Activated naive CD8-positive, alpha-beta T cell treated with anti-CD3 and anti-CD28 coated beads, Interleukin-2, amount 50 U/mL, for 24 hours (primary cell): ENCODE data around the gene RELL1.

Source experiments
- ATAC-seq: fragments of 150-1000 bp; cut with Tn5 transposase; one replicate; pipeline ENCODE4 v1.10.0; 2021
- DNase-seq: peaks from one replicate; pipeline ENCODE4 v3.0.0; 2021
- H3K27ac Mint-ChIP-seq: one replicate; pipeline ENCODE4 v1.8.0; 2021; ENCODE audit warnings: mild to moderate bottlenecking, mixed read lengths
- H3K27me3 Mint-ChIP-seq: one replicate; pipeline ENCODE4 v1.8.0; 2021; ENCODE audit warnings: mixed read lengths
- H3K36me3 Mint-ChIP-seq: one replicate; pipeline ENCODE4 v1.8.0; 2021; ENCODE audit warnings: low read depth, mixed read lengths
- H3K4me1 Mint-ChIP-seq: one replicate; pipeline ENCODE4 v1.8.0; 2021; ENCODE audit warnings: mixed read lengths
- H3K4me3 Mint-ChIP-seq: one replicate; pipeline ENCODE4 v1.8.0; 2021; ENCODE audit warnings: mild to moderate bottlenecking, moderate library complexity, mixed read lengths
- H3K9me3 Mint-ChIP-seq: one replicate; pipeline ENCODE4 v1.8.0; 2021; ENCODE audit warnings: mixed read lengths

RELL1 gene

DNA sequence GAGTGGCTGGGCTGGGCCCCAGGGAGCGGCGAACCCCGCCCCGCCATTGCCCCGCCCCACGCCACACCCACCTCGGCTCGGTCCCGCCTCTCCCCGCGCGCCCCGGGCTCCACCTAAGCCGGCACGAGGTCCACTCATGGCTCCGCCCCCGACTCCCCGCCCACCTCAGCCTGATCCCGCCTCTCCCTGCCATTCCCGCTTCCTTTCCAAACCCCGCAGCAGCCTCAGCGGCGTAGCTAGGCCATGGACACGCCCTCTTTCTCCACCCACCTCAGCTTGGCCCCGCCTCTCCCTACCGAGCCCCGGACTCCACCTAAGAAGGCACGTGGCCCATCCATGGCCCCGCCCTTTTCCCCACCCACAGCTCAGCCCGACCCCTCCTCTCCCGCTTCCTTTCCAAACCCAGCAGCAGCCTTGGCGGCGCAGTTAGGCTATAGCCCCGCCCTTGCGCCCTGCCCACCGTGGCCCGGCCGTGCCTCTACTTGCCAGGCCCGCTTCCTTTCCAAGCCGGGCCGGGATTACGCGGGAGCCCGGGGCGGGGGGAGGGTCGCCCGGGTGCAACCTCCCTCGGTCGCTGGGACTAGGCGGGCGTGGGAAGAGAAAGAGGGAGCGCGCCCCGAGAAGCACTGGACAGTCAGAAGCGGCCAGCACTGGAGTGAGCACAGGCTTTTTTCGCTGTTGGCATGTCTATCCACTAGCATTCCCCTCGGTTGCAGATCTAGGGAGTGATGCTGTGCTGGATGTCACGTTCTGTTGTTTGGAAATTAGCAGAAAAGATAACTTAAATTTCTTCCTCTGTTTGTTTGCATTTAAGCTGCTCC, at the start of gene RELL1:
Gene RELL1, minus strand, starts transcription at position 4 of the 821 bp plus-strand sequence. CDS start 89 bp downstream, outside the sequence.
- peak; percentile 98 for DNase-seq
- Mint-ChIP-seq H3K36me3 (peaks cover 9% of the 10 kb centered on the region), H3K27me3 (no peaks in the 10 kb centered on the region), H3K27ac (peak within 1 kb of the TSS; percentile 77), H3K9me3 (no peaks in the 10 kb centered on the region), H3K4me3 (peak within 1 kb of the TSS; percentile 89), H3K4me1 (peaks cover 39% of the 10 kb centered on the region)
- ATAC-seq = peak; percentile 87

DNA sequence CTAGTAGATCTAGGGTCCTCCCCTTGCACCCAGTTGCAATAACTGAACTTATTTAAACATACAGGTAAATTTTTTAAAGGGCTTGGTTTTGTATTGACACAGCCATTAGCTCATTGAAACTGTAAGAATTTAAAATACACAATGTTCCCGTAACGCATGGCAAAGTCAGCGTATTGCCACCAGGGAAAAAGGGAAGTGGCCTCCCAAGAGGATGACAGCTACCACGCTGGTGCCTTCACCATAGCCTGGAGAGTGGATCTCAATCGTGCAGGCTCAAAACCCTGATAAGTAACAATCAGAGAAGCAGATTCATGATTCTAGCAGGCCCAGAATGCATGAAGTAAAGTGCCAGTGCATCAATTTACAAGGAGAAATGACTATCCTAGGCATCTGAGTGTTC, 49.4 kb upstream of the RELL1 start:
- H3K4me3 Mint-ChIP-seq = no peak overlapping the region
- H3K9me3 Mint-ChIP-seq = no peaks in the 10 kb centered on the region
- H3K4me1 Mint-ChIP-seq = no peaks in the 10 kb centered on the region
- no peaks in the 10 kb centered on the region for H3K27me3 Mint-ChIP-seq
- DNase-seq = no peak
- H3K27ac Mint-ChIP-seq = no peak overlapping the region
- H3K36me3 Mint-ChIP-seq = no peaks in the 10 kb centered on the region
- no peak for ATAC-seq

GRCh38 chr4:37734989-37735388, 48.8 kb upstream of the RELL1 start:
- H3K27me3 Mint-ChIP-seq = no peaks in the 10 kb centered on the region
- DNase-seq = no peak
- no peaks in the 10 kb centered on the region for H3K9me3 Mint-ChIP-seq
- no peaks in the 10 kb centered on the region for H3K4me1 Mint-ChIP-seq
- no peak overlapping the region for H3K27ac Mint-ChIP-seq
- no peaks in the 10 kb centered on the region for H3K36me3 Mint-ChIP-seq
- no peak overlapping the region for H3K4me3 Mint-ChIP-seq
- no peak for ATAC-seq

- no peak for DNase-seq
- H3K36me3 Mint-ChIP-seq = no peaks in the 10 kb centered on the region
- no peak for ATAC-seq
- no peaks in the 10 kb centered on the region for H3K27me3 Mint-ChIP-seq
- H3K27ac Mint-ChIP-seq = no peak overlapping the region
- H3K4me1 Mint-ChIP-seq = no peaks in the 10 kb centered on the region
- H3K4me3 Mint-ChIP-seq = no peak overlapping the region
- no peaks in the 10 kb centered on the region for H3K9me3 Mint-ChIP-seq
Measured at GRCh38 chr4:37733240-37733867, 47.2 kb upstream of the RELL1 start.

GRCh38 chr4:37732526-37733186, 46.5 kb upstream of the RELL1 start:
- DNase-seq (no peak), ATAC-seq (no peak)
- H3K27me3 Mint-ChIP-seq = no peaks in the 10 kb centered on the region
- no peak overlapping the region for H3K27ac Mint-ChIP-seq
- no peaks in the 10 kb centered on the region for H3K36me3 Mint-ChIP-seq
- H3K4me3 Mint-ChIP-seq = no peak overlapping the region
- H3K4me1 Mint-ChIP-seq = no peaks in the 10 kb centered on the region
- H3K9me3 Mint-ChIP-seq = no peaks in the 10 kb centered on the region

GRCh38 chr4:37729649-37730004, 43.5 kb upstream of the RELL1 start:
- no peak for ATAC-seq
- no peak overlapping the region for H3K27ac Mint-ChIP-seq
- H3K4me3 Mint-ChIP-seq = no peak overlapping the region
- no peaks in the 10 kb centered on the region for H3K4me1 Mint-ChIP-seq
- no peaks in the 10 kb centered on the region for H3K9me3 Mint-ChIP-seq
- no peak for DNase-seq
- no peaks in the 10 kb centered on the region for H3K27me3 Mint-ChIP-seq
- H3K36me3 Mint-ChIP-seq = no peaks in the 10 kb centered on the region

GRCh38 chr4:37728064-37728463, 41.9 kb upstream of the RELL1 start:
- Mint-ChIP-seq H3K9me3 (no peaks in the 10 kb centered on the region), H3K27me3 (no peaks in the 10 kb centered on the region), H3K4me1 (peaks cover 1% of the 10 kb centered on the region), H3K27ac (no peak overlapping the region), H3K36me3 (no peaks in the 10 kb centered on the region), H3K4me3 (no peak overlapping the region)
- DNase-seq = no peak
- no peak for ATAC-seq

- Mint-ChIP-seq H3K27ac (no peak overlapping the region), H3K36me3 (no peaks in the 10 kb centered on the region), H3K4me1 (peaks cover 6% of the 10 kb centered on the region), H3K4me3 (no peak overlapping the region), H3K9me3 (no peaks in the 10 kb centered on the region), H3K27me3 (no peaks in the 10 kb centered on the region)
- ATAC-seq = no peak
- DNase-seq = no peak
Measured at GRCh38 chr4:37727635-37728034, 41.5 kb upstream of the RELL1 start.

DNA sequence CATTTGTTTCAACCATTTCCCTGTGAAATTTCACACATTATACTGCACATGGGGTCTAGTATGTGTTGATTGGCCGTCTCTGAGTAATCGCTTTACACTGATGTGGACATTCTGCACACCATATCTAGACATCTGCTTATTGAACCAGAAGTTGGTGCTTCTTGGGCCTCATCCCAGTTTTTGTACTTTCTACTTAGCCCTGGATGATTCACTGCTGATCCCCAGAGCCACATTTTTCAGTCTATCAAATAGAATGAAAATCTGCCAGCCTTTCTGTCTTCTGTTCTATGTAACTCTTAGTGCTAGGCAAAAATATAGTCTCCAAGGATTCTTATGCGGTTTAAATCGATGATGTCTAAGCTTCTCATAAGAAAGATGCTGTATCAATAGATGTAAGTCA, 40.5 kb upstream of the RELL1 start:
- no peak for DNase-seq
- H3K9me3 Mint-ChIP-seq = no peaks in the 10 kb centered on the region

GRCh38 chr4:37725718-37726117, 39.5 kb upstream of the RELL1 start:
- no peaks in the 10 kb centered on the region for H3K9me3 Mint-ChIP-seq
- ATAC-seq = no peak
- no peak overlapping the region for H3K4me3 Mint-ChIP-seq
- H3K27me3 Mint-ChIP-seq = no peaks in the 10 kb centered on the region
- no peak for DNase-seq
- H3K27ac Mint-ChIP-seq = no peak overlapping the region
- no peaks in the 10 kb centered on the region for H3K36me3 Mint-ChIP-seq
- peaks cover 8% of the 10 kb centered on the region for H3K4me1 Mint-ChIP-seq

More for the DNA sequence above, 40.5 kb upstream of the RELL1 start:
- no peak overlapping the region for H3K4me3 Mint-ChIP-seq
- no peak overlapping the region for H3K27ac Mint-ChIP-seq
- H3K4me1 Mint-ChIP-seq = peaks cover 8% of the 10 kb centered on the region
- no peak for ATAC-seq
- no peaks in the 10 kb centered on the region for H3K36me3 Mint-ChIP-seq
- H3K27me3 Mint-ChIP-seq = no peaks in the 10 kb centered on the region

DNA sequence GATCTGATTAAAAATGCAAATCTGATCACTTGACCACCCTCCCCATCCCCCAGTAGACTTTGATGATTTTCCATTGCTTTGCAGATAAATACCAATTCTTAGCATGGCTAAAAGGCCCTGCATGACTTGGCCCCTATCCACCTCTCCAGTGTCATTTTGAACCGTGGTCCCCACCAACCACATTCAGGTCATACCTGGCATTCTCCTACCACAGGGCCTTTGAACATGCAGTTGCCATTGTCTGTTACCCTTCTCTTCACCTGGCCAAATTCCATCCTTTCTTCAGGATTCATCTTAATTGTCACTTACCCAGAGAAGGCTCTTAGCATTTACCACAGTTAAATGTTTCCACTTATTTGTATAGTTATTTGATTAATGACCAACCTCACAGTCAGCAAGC, 36.9 kb upstream of the RELL1 start:
- no peaks in the 10 kb centered on the region for H3K36me3 Mint-ChIP-seq
- H3K27ac Mint-ChIP-seq = no peak overlapping the region
- ATAC-seq (no peak), DNase-seq (no peak)
- no peaks in the 10 kb centered on the region for H3K9me3 Mint-ChIP-seq
- no peak overlapping the region for H3K4me3 Mint-ChIP-seq
- peaks cover 8% of the 10 kb centered on the region for H3K4me1 Mint-ChIP-seq
- no peaks in the 10 kb centered on the region for H3K27me3 Mint-ChIP-seq

GRCh38 chr4:37721995-37722638, 35.9 kb upstream of the RELL1 start:
- H3K9me3 Mint-ChIP-seq = no peaks in the 10 kb centered on the region
- H3K27ac Mint-ChIP-seq = no peak overlapping the region
- DNase-seq (no peak), ATAC-seq (no peak)
- H3K4me1 Mint-ChIP-seq = peaks cover 12% of the 10 kb centered on the region
- H3K27me3 Mint-ChIP-seq = no peaks in the 10 kb centered on the region
- H3K36me3 Mint-ChIP-seq = no peaks in the 10 kb centered on the region
- H3K4me3 Mint-ChIP-seq = no peak overlapping the region

DNA sequence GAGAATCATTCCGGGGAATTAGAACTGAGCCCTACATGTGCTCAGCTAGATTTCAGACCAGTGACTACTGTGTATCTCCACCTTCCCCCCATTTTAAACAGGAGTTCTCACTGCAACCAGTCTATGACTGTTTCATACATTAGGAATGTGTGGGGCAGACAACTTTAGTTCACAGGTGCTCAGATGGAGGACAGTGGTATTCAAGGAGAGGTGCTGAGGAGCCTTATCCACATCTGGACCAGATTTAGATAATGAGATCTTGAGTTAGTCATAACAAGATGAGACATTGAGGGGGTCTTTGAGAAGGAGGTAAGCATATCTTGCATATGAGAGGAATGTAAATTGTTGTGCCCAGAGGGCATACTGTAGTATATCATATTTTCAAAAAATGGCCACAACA, 32.8 kb upstream of the RELL1 start:
- Mint-ChIP-seq H3K4me1 (peaks cover 16% of the 10 kb centered on the region), H3K4me3 (no peak overlapping the region), H3K27me3 (peaks cover 2% of the 10 kb centered on the region), H3K9me3 (no peaks in the 10 kb centered on the region), H3K36me3 (no peaks in the 10 kb centered on the region), H3K27ac (no peak overlapping the region)
- DNase-seq (no peak), ATAC-seq (no peak)

DNA sequence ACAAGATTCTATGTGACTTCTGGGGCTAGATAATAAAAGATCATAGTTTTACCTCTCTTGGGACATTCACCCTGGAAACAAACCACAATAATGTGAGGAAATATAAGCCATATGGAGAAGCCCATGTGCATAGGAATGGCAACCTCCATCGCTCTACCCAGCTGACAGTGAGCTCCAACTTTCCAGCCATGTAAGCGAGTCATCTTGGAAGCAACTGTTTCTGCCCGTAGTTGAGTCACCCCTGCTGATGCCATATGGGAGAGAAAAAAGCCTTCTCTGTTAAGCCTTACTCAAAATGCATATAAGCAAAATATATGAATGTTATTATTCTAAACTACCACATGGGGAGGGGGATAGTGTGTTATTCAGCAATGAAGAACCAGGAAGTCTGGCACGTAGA, 31.4 kb upstream of the RELL1 start:
- ATAC-seq = no peak
- H3K4me1 Mint-ChIP-seq = peaks cover 10% of the 10 kb centered on the region
- no peak for DNase-seq
- H3K9me3 Mint-ChIP-seq = no peaks in the 10 kb centered on the region
- H3K36me3 Mint-ChIP-seq = no peaks in the 10 kb centered on the region
- no peak overlapping the region for H3K4me3 Mint-ChIP-seq
- H3K27me3 Mint-ChIP-seq = peaks cover 2% of the 10 kb centered on the region
- no peak overlapping the region for H3K27ac Mint-ChIP-seq
